ENCODE measurements around the gene NKTR.

The NKTR gene

GRCh38 chr3:42662813-42663535 is 62.5 kb downstream of the NKTR start:
- no peak for DNase-seq

GRCh38 chr3:42663581-42664437 is 63.3 kb downstream of the NKTR start:
- peak in 1 of 2 donors; percentile 54 for DNase-seq

- no peak for DNase-seq
These were observed 63.9 kb downstream of the NKTR start for GRCh38 chr3:42664438-42664803.

- DNase-seq = no peak
These were observed 64.8 kb downstream of the NKTR start for GRCh38 chr3:42665050-42665878.

GRCh38 chr3:42666022-42666421 is 65.5 kb downstream of the NKTR start:
- no peak for DNase-seq

GRCh38 chr3:42666577-42666998 is 66.1 kb downstream of the NKTR start:
- DNase-seq = no peak

- DNase-seq = no peak
These were observed 66.6 kb downstream of the NKTR start for GRCh38 chr3:42667096-42667522.

GRCh38 chr3:42667523-42668412 is 67.3 kb downstream of the NKTR start:
- no peak for DNase-seq

- DNase-seq = no peak
These were observed 67.9 kb downstream of the NKTR start for GRCh38 chr3:42668413-42668760.

GRCh38 chr3:42668793-42669217 is 68.3 kb downstream of the NKTR start:
- DNase-seq = no peak

GRCh38 chr3:42670051-42670576 is 69.6 kb downstream of the NKTR start:
- no peak for DNase-seq

GRCh38 chr3:42670670-42671069 is 70.2 kb downstream of the NKTR start:
- DNase-seq = no peak

- no peak for DNase-seq
These were observed 72.0 kb downstream of the NKTR start for GRCh38 chr3:42672515-42672914.

GRCh38 chr3:42673082-42673481 is 72.6 kb downstream of the NKTR start:
- no peak for DNase-seq

GRCh38 chr3:42674146-42674545 is 73.7 kb downstream of the NKTR start:
- DNase-seq = no peak

- DNase-seq = no peak
These were observed 75.4 kb downstream of the NKTR start for GRCh38 chr3:42675909-42676308.

- no peak for DNase-seq
These were observed 78.0 kb downstream of the NKTR start for GRCh38 chr3:42678447-42678846.

- no peak for DNase-seq
These were observed 79.8 kb downstream of the NKTR start for GRCh38 chr3:42680271-42680670.

GRCh38 chr3:42680806-42681205 is 80.3 kb downstream of the NKTR start:
- DNase-seq = no peak

- no peak for DNase-seq
These were observed 81.0 kb downstream of the NKTR start for GRCh38 chr3:42681361-42682038.

- DNase-seq = no peak
These were observed 82.0 kb downstream of the NKTR start for GRCh38 chr3:42682301-42683070.

All from CD4-positive, alpha-beta T cell treated with Interleukin-1 beta for 1 hour (primary cell).